IMR-90 (cell line): ENCODE results near the gene EVA1A. TPM values are rescaled to one million over a fixed set of nuclear protein-coding genes. Genes with fewer than 3 reads are reported as not detected.

Experiments used
- ATAC-seq: fragments of 200-7000 bp; cut with Tn5 transposase; 2 replicates; pipeline ENCODE4 v1.9.1; 2020; ENCODE audit warnings: low read depth, mild to moderate bottlenecking, moderate library complexity
- BruUV-seq: library from RNA; stranded (reverse); fragments of 400-500 nt; replicated peaks from 2 replicates; lab custom pipeline; 2021; lab: Mats Ljungman, UMichigan
- CTCF ChIA-PET: fragments of 300-600 bp; formaldehyde crosslinking; extraction: SDS; loops from one replicate; lab custom pipeline; 2021; ENCODE audit warnings: antibody characterized with exemption; lab: Yijun Ruan, JAX
- POLR2A ChIA-PET: fragments of 300-600 bp; sonication (Branson Sonifier 250); formaldehyde crosslinking; loops from one replicate; lab custom pipeline; 2022; ENCODE audit warnings: antibody characterized with exemption; ENCODE audit not compliant: unreplicated experiment; lab: Charles Lee
- DNase-seq: peaks from one replicate; pipeline ENCODE4 v3.0.0; 2013
- H2AFZ ChIP-seq: replicated peaks from 2 replicates; pipeline ENCODE3; 2013; ENCODE audit warnings: low read length, mild to moderate bottlenecking; ENCODE audit not compliant: poor library complexity
- H2AK5ac ChIP-seq: 2 replicates; pipeline ENCODE4 v1.6.1; 2013; ENCODE audit warnings: low read depth, low read length, inconsistent platforms
- H2AK9ac ChIP-seq: replicated peaks from 2 replicates; pipeline ENCODE3; 2013; ENCODE audit warnings: mild to moderate bottlenecking, low read depth, low read length, moderate library complexity; ENCODE audit not compliant: poor library complexity
- H2BK120ac ChIP-seq: 2 replicates; pipeline ENCODE4 v1.6.1; 2013; ENCODE audit warnings: low read depth, low read length, inconsistent platforms
- H2BK15ac ChIP-seq: 3 replicates; pipeline ENCODE4 v1.6.1; 2013; ENCODE audit warnings: low read depth, low read length, inconsistent platforms
- H2BK20ac ChIP-seq: 2 replicates; pipeline ENCODE4 v1.6.1; 2013; ENCODE audit warnings: low read depth, mild to moderate bottlenecking, inconsistent platforms, low read length, moderate library complexity
- H2BK5ac ChIP-seq: 2 replicates; pipeline ENCODE4 v1.6.1; 2013; ENCODE audit warnings: mild to moderate bottlenecking, low read depth, low read length, inconsistent platforms; ENCODE audit not compliant: poor library complexity, severe bottlenecking
- H3K14ac ChIP-seq: replicated peaks from 2 replicates; pipeline ENCODE4 v1.6.1; 2013; ENCODE audit warnings: low read depth, low read length, inconsistent platforms
- H3K18ac ChIP-seq: 2 replicates; pipeline ENCODE4 v1.6.1; 2013; ENCODE audit warnings: low read depth, low read length, control low read depth
- H3K23ac ChIP-seq: 2 replicates; pipeline ENCODE4 v1.6.1; 2013; ENCODE audit warnings: low read depth, low read length, inconsistent platforms
- H3K27ac ChIP-seq: 2 replicates; pipeline ENCODE4 v1.5.1; 2013; ENCODE audit warnings: mild to moderate bottlenecking, control low read depth, low read length; ENCODE audit not compliant: insufficient read depth
- H3K27me3 ChIP-seq: 2 replicates; pipeline ENCODE4 v1.6.1; 2013; ENCODE audit warnings: low read length; ENCODE audit not compliant: control insufficient read depth, insufficient read depth
- H3K36me3 ChIP-seq: 2 replicates; pipeline ENCODE4 v1.6.1; 2013; ENCODE audit warnings: low read length, mixed read lengths; ENCODE audit not compliant: control insufficient read depth, insufficient read depth
- H3K4ac ChIP-seq: 2 replicates; pipeline ENCODE4 v1.6.1; 2013; ENCODE audit warnings: low read depth, low read length, inconsistent platforms
- H3K4me1 ChIP-seq: 2 replicates; pipeline ENCODE4 v1.6.1; 2013; ENCODE audit warnings: low read length, mixed read lengths; ENCODE audit not compliant: control insufficient read depth, insufficient read depth
- H3K4me2 ChIP-seq: 2 replicates; pipeline ENCODE4 v1.6.1; 2013; ENCODE audit warnings: low read depth, mild to moderate bottlenecking, control low read depth, low read length, moderate library complexity
- H3K4me3 ChIP-seq: 2 replicates; pipeline ENCODE4 v1.5.1; 2013; ENCODE audit warnings: low read depth, mild to moderate bottlenecking, control low read depth, low read length, moderate library complexity; ENCODE audit not compliant: insufficient read depth
- H3K56ac ChIP-seq: 2 replicates; pipeline ENCODE4 v1.6.1; 2013; ENCODE audit warnings: low read length, inconsistent platforms; ENCODE audit not compliant: insufficient read depth; ENCODE audit errors: extremely low read depth
- H3K79me1 ChIP-seq, 2 experiments: 2 replicates each; pipeline ENCODE4 v1.6.1; 2013; ENCODE audit warnings: low read length in 2 of 2, inconsistent platforms in 1 of 2, low read depth in 1 of 2
- H3K9ac ChIP-seq: 2 replicates; pipeline ENCODE4 v1.6.1; 2013; ENCODE audit warnings: low read depth, low read length, control low read depth
- H3K9me1 ChIP-seq: 2 replicates; pipeline ENCODE4 v1.6.1; 2013; ENCODE audit warnings: low read length, inconsistent platforms; ENCODE audit not compliant: insufficient read depth
- H3K9me3 ChIP-seq: 2 replicates; pipeline ENCODE4 v1.6.1; 2013; ENCODE audit warnings: low read length; ENCODE audit not compliant: control insufficient read depth, insufficient read depth
- H4K20me1 ChIP-seq: 2 replicates; pipeline ENCODE4 v1.6.1; 2013; ENCODE audit warnings: low read length, inconsistent platforms; ENCODE audit not compliant: insufficient read depth
- H4K5ac ChIP-seq: 2 replicates; pipeline ENCODE4 v1.6.1; 2013; ENCODE audit warnings: mild to moderate bottlenecking, low read depth, low read length, control low read depth
- H4K8ac ChIP-seq, 2 experiments: 2 replicates each; pipeline ENCODE4 v1.6.1; 2013; ENCODE audit warnings: low read depth in 2 of 2, low read length in 2 of 2, control low read depth in 1 of 2, inconsistent platforms in 1 of 2
- H4K91ac ChIP-seq: 2 replicates; pipeline ENCODE4 v1.6.1; 2013; ENCODE audit warnings: low read depth, low read length, inconsistent platforms; ENCODE audit not compliant: insufficient read depth
- BHLHE40 ChIP-seq: fragments of 150-350 bp; IDR thresholded peaks from 2 replicates; pipeline ENCODE4 v1.6.1; 2016; ENCODE audit warnings: mild to moderate bottlenecking, low read depth, low read length
- CEBPB ChIP-seq: IDR thresholded peaks from 2 replicates; pipeline ENCODE4 v1.6.1; 2012; ENCODE audit warnings: low read depth, low read length, improper control_type of control experiment
- RCOR1 ChIP-seq: IDR thresholded peaks from 2 replicates; pipeline ENCODE4 v1.6.1; 2012; ENCODE audit warnings: mild to moderate bottlenecking, low read length, improper control_type of control experiment; ENCODE audit not compliant: insufficient replicate concordance
- WGBS, 2 experiments: methylation state at CpG; one replicate each; pipeline versions ENCODE4 v1.1.5 to v1.1.7; 2013; ENCODE audit warnings: missing lambda C conversion rate in 2 of 2; ENCODE audit not compliant: insufficient read length in 1 of 2; ENCODE audit errors: extremely low coverage in 2 of 2; 5-methylcytosine and 5-hydroxymethylcytosine counted together
- dilution Hi-C: fragments of 300-500 bp; cut with HindIII; formaldehyde crosslinking; loops from one replicate; pipeline ENCODE4 v1.14.3; 2018; ENCODE audit warnings: low sequenced_read_pairs; ENCODE audit not compliant: unreplicated experiment
- in situ Hi-C: fragments of 300-500 bp; cut with MboI; formaldehyde crosslinking; loops from 3 replicates; pipeline ENCODE4 v1.14.3; 2019; ENCODE audit warnings: low sequenced_read_pairs, inconsistent platforms, mixed read lengths
- intact Hi-C: fragments of 100-400 bp; cut with micrococcal nuclease; formaldehyde crosslinking; loops from 2 replicates; pipeline ENCODE4 v1.10.0; 2022
- polyA plus RNA-seq, 3 experiments: library from polyadenylated mRNA; depleted of rRNA; stranded (reverse); fragments of >200 nt; gene quantifications; 2 replicates each; pipeline ENCODE4 v1.2.3, GENCODE V29; 2012; ENCODE audit warnings: low replicate concordance in 1 of 3
- total RNA-seq: library from RNA; depleted of rRNA; stranded (reverse); fragments of >200 nt; gene quantifications from 2 replicates; pipeline ENCODE4 v1.2.3, GENCODE V29; 2012

Gene EVA1A
- total and polyA plus RNA-seq, 2 of the 4 experiments (the other 2 are of a cell fraction), result 54.5 to 93.7 TPM

GRCh38 chr2:75603477-75603876 is 42.7 kb upstream of the EVA1A start:
- peak overlapping the region; percentile 58 for H2AK9ac ChIP-seq
- 0 out of 2 replicates have a peak overlapping the region, but pooled peaks have one; percentile 43 for H2BK20ac ChIP-seq
- H3K18ac ChIP-seq, result no peak overlapping the region
- no peak overlapping the region for H3K9ac ChIP-seq
- 0 out of 2 replicates have a peak overlapping the region, but pooled peaks have one; percentile 33 for H4K5ac ChIP-seq
- in situ Hi-C loops (loop anchor here (25.0 kb wide), 3 partner anchors 391 to 916 kb away; no protein-coding TSS in a partner anchor), dilution Hi-C loops (no loop called here), intact Hi-C loops (no loop called here)
- ATAC-seq (no peak), DNase-seq (no peak)
- POLR2A ChIA-PET, result no interaction called here
- H2BK120ac ChIP-seq, result peak overlapping the region; percentile 44; the same call in 1 of the 2 replicates
- no peak overlapping the region for H3K23ac ChIP-seq
- peak overlapping the region; percentile 24; the same call in 2 of the 3 replicates for H2BK15ac ChIP-seq
- no peaks in the 10 kb centered on the region for H3K27me3 ChIP-seq
- no peaks in the 10 kb centered on the region for H3K36me3 ChIP-seq
- H3K27ac ChIP-seq, result no peak overlapping the region
- H2AFZ ChIP-seq, result no peak overlapping the region
- H3K4me1 ChIP-seq, result peaks cover 27% of the 10 kb centered on the region
- H3K4me3 ChIP-seq, result no peak overlapping the region
- H4K8ac ChIP-seq, result peak overlapping the region in 1 of 2 experiments; percentile 48; a peak in 1 of 4 replicates
- 0 out of 2 replicates have a peak overlapping the region, but pooled peaks have one; percentile 33 for H3K4ac ChIP-seq
- peak overlapping the region; percentile 55; the same call in 1 of the 2 replicates for H2AK5ac ChIP-seq
- H3K4me2 ChIP-seq, result no peak overlapping the region
- CTCF ChIA-PET, result interaction anchor here (0.6 to 1.2 kb wide), 3 partner anchors 29 to 262 kb away, joined by 3 read pairs; no protein-coding TSS in a partner anchor
- no peak overlapping the region for H4K91ac ChIP-seq
- H3K56ac ChIP-seq, result no peak overlapping the region
- no peaks in the 10 kb centered on the region for H4K20me1 ChIP-seq
- peaks cover 29% of the 10 kb centered on the region for H3K9me1 ChIP-seq
- H3K14ac ChIP-seq, result no peak overlapping the region
- no peaks in the 10 kb centered on the region for H3K9me3 ChIP-seq
- peaks cover 0 to 24% of the 10 kb centered on the region in 2 experiments; a peak in 2 of 4 replicates for H3K79me1 ChIP-seq
- H2BK5ac ChIP-seq, result peak overlapping the region; percentile 75
- no CpG with 5 or more reads among the region's 1 CpG for WGBS, 2 experiments
- TF ChIP-seq CEBPB (peak; percentile 43; the same call in 1 of the 2 replicates), BHLHE40 (no peak), RCOR1 (no peak)
- BruUV-seq, result no TSS peak
